NCI-H2171 (cell line): Measurements from ENCODE around the gene SLC16A9.
A peak's percentile ranks its signal among the peaks of the same experiment; 100 is the strongest.

ENCODE experiments used
- DNase-seq: peaks from one replicate; lab custom pipeline; 2025; lab: John Stamatoyannopoulos, UW

SLC16A9 gene

DNA sequence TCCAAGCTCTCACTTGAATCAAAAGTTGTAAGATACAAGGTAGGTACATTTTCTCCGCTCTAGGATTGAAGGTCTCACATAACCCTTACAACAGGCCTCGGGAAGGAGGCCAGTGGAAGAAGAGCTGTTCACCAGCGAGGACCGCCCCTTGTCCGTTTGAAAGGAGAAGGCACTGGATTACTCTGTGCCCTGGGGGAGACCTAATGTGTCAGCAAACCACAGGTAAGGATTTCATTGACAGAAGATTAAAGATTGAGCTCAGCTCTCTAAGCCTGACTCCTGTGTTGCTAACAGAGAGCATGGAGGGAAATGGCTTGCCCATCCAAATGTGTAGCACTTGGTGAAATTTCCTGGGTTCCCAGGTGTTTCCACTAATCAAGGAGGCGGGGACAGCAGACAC lies 81.2 kb downstream of the SLC16A9 start:
- no peak for DNase-seq

DNA sequence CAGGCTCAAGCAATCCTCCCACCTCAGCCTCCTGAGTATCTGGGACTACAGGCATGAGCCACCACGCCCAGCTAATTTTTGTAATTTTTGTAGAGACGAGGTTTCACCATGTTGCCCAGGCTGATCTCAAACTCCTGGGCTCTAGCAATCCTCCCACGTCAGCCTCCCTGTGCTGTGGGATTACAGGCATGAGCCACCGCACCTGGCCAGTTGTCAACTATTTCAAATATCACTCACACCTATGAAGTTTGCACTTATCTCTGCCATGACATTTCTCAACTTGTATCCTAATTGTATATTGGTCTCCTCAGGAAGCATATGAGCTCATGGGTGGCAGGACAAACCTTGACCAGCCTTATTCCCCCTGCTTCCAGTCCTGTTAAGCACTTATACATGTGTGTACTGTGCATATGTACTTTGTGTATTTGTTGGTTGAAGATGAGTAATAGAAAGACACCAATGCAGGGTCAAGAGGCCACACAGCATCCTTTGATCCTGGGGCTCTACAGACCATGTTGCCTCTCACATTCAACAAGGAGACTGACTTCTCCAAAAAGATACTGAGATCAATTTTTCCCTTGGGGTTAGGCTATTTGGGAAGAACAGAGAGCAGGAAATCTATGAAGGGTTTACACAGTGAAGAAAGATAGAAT lies 82.2 kb downstream of the SLC16A9 start:
- no peak for DNase-seq

DNA sequence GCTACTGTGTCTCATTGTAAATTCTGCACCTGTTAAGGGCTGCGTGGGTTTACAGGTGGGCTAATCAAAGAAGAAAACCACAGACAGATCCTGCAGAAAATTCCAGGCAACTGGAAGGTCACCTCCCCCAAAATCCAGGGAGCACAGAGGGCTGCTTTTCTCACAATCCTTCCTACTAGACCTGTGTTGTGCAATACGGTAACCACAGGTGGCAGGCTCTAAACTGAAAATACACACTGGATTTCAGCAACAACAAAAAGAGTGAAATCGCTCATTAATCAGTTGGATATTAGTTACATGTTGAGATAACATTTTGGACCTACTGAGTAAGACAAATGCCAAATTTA lies 83.2 kb downstream of the SLC16A9 start:
- no peak for DNase-seq

DNA sequence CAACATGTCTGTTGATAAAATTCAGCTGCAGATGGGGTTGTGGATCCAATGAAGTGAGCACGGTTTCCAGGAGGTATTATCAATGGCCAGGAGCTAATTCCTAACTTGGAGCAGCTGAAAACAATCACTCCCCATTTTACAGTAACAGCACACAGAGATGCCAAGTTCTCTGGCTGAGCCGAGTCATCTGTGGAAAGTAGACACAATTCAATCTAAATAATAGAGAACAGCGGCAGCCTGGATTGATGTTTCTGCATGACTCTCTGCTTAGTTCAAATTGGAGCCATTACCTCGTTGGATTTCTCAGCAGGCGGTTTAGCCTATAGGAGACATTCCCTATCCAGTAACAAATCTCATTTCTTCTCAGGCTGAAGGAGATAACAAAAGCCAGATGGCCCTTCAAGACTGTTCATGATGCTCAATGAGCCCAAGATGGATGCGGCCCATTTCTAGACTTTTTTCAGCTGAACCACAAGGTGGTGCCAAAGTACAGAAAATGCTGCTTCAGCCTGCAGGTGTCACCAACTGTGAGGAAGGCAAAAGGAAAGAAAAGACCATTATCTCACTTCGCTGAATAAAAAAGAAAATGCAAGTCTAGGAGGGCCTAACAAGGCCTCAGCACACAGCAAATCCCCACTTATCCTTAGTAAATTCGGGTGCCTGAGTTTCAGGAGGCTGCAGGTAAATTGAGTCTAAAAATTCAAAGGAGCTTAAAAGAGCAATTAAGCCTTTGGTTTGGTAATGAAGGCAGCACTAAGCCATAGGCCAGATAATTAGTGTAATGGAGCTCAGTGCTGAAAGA lies 83.7 kb downstream of the SLC16A9 start:
- peak; percentile 24 for DNase-seq

DNA sequence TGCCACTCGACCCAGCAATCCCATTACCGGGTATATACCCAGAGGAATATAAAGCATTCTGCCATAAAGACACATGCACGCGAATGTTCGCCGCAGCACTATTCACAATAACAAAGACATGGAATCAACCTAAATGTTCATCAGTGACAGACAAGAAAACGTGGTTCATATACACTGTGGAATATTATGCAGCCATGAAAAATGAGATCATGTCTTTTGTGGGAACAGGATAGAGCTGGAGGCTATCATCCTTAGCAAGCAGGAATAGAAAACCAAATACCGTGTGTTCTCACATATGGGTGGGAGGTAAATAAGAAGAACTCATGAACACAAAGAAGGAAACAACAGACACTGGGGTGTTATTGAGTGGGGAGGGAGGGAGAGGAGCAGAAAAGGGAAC lies 84.7 kb downstream of the SLC16A9 start:
- no peak for DNase-seq

DNA sequence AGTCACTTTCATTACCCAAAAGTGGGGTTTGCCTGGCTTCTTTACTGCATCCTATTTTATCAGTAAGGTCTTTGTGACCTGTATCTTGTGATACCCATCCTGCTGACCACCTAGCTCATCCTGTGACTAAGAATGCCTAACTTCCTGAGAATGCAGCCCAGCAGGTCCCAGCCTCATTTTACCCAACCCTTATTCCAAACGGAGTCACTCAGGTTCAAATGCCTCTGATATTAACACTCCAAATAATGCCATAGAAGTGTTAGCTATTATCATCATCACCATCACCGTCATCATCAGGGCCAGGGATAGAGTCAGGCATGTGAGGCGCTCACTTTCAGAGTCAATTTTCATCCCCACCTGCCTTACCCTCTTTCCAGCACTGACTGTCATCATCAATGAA lies 85.5 kb downstream of the SLC16A9 start:
- no peak for DNase-seq

DNA sequence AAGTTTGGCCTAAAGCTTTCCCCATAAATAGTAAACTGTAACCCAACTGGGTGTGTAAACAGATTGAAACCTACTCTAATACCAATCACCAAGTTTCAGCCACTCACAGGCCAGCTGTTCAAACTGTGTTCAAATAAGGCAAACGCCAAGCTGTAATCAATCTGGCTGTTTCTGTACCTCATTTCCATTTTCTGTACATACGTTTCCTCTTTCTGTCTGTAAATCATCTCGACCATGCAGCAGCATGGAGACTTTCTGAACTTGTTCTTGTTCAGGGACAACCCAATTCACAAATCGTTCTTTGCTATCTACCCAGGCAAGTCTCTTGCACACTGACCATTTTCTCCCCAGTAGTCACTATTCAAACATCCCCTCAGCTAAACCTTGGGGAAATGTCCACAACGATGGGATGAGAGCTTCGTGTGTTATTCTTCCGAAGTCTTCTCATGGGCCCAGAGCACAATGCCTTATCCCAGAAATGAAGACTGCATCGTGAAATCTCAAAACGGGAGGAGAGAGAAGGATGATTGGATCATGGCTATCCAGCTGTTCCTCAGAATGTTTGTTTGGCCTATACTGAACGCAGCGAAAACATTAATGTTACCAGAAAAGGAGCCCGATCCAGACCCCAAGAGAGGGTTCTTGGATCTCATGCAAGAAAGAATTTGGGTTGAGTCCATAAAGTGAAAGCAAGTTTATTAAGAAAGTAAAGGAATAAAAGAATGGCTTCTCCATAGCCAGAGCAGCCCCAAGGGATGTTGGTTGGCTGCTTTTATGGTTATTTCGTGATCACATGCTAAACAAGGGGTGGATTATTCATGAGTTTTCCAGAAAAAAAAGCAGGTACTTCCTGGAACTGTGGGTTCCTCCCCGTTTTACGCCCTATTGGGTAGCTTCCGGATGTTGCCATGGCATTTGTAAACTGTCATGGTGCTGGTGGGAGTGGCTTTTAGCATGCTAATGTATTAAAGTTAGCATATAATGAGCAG lies 86.2 kb downstream of the SLC16A9 start:
- no peak for DNase-seq

DNA sequence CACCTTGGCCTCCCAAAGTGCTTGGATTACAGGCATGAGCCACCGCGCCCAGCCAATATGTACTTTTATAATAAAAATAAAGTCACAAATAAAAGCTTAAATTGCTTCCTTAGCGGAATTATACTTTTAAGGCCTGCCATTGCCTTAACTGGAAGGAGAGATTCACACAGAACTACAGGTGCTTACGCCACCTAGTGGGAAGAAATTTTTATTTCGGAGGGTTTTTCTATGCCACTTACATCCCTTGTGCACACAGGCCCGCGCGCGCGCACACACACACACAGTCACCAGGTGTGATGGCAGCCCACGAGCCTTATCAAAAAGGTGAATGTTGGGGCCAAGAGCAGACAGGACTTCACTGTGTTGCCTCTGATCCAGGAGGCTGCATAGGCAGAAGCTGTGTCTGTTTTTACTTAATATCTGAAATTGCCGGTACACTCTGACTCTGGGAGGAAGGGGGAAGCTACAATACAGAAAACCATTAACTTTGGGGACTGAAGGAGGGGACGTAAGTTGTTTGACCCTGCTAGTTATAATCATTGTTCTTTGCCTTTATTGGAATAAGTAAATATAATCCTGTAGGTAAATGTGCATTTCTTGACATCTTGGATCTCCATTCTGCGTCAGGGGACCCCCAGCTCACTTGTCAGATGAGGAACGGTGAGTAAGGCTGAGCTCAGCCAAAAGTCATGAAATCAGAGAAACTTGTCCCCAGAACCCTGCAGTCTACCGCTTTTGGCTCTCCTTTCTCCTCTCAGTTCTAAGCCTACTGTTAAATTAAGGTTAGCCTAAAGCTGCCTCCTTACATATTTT lies 87.1 kb downstream of the SLC16A9 start:
- peak; percentile 6 for DNase-seq

DNA sequence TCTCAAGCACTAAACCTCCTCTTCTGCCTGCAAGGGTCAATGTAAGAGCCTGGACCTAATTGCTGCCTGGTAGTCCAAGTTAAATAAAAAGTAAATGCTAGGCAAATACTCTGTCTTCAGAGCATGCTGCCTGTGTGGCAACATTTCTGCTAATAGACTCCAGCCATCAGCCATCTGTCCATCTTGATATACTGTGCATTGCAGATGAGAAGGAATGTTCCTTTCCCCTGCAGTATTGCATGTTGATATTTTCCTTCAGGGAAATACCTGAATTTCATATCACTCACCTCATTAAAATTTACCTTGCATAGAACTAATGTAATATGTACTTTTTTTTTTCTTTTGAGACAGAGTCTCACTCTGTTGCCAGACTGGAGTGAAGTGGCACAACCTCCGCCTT lies 87.9 kb downstream of the SLC16A9 start:
- DNase-seq, result no peak

DNA sequence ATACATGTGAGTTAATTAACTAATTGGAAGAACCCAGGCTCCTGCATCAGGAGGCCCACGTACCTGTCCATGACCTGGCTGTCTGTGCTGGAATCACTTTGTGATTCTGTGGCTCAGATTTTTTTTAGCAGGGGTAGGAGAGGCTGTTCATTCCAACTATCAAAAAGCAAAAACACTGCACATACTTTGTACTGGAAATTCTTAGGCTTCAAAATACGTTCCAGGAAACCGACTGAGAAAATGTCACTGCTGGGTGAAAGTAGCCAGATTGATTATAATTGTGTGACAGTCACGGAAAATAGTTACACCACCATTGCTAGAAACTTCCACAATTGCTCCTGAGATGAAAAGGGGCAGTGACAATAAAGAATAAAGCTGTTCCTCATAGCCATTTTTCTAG lies 91.0 kb downstream of the SLC16A9 start:
- DNase-seq, result no peak

DNA sequence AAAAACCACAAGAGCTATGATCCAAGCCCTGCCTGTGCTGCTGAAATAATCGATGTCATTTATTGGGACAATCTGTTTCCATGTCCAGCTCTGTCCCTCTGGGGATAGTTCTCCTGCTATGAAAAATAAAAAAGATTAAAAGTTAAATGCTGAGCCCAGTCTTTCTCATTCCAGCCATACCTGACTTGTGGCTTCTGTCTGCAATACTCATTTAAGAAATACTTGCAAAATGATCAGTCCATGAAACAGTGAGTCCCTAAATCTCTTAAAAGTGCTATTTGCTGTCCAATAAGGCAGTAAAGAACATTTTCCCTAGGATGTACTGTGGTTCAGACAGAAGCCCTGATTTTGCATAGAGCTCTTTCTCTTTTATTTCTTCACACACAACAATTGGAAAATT lies 91.7 kb downstream of the SLC16A9 start:
- no peak for DNase-seq

DNA sequence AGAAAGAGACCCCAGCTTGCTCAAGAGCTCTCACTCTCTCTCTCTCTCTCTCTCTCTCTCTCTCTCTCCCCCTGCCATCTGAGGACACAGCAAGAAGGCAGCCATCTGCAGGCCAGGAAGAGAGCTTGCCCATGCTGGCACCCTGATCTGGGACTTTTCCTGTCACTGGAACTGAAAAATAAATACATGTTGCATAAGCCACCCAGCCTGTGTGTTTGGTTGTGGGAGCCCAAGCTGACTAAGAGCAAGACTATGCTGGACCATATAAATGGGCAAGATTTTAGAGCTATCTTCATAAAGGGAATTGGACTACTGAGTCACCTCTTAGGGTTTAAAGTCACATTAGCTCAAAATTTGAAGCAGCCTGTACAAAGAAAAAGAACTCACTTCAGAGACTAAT lies 98.6 kb downstream of the SLC16A9 start:
- DNase-seq, result no peak

DNA sequence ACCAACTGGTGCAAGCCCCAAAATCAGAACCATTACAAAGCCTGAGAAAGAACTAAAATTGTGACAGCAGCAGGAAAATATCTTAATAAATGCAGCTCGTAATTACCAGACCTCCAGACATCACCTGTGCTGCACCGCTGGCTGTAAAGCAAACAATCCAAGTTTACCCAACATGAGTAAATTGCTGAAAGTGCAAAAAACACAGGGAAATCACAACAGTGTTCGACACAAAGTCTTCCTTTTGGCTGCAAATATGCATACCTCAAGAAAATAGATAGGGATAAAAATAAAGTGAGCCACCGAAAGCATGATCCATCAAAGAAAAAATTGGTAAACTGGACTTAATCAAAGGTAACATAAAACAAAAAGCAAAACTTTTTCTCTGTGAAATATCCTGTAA lies 101.7 kb downstream of the SLC16A9 start:
- no peak for DNase-seq

DNA sequence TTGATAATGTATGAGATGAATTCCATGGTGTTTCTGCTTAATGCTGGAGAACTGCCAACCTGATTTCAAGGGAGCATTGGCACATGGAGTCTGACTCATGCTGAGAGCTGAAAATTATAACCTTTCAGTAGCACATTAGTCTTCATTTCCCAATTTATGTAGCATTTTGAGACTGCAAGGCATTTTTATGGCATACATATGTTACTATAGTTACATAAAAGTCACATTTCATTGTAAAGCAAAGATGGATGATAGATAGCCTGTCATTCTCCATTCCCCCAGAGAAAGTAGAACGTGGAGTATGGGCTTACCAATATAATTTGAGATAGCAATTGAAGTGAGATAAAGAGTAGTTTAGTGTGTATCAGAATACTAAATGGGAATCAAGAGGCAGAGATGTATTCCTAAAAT lies 103.1 kb downstream of the SLC16A9 start:
- no peak for DNase-seq

DNA sequence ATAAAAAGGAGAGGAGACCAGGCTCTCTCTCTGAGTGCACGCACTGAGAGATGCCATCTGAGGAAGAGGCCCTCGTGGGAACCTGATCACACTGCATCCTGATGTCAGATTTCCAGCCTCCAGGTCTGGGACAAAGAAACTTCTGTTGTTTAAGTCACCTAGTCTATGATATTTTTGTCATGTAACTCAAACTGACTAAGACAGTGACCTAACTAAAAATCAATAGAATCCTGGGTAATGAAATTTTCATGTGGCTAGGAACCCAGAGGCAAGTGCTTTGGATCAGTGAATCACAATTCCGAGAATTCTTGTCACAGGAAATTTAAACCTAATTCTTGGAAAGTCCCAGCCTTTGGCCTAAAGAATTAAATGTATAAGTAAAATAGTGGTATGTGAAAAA lies 107.7 kb downstream of the SLC16A9 start:
- no peak for DNase-seq
